B cell (primary cell): ENCODE results near the gene SMC6. TPM values are rescaled to one million over a fixed set of nuclear protein-coding genes. Genes with fewer than 3 reads are reported as not detected.

ENCODE experiments used
- ATAC-seq: fragments of 200-7000 bp; cut with Tn5 transposase; one replicate; pipeline ENCODE4 v1.10.0; 2021; ENCODE audit warnings: low read depth, mild to moderate bottlenecking, moderate number of reproducible peaks, moderate library complexity
- CTCF ChIA-PET: fragments of 350-600 bp; sonication (Branson Sonifier 250); formaldehyde crosslinking; loops from one replicate; lab custom pipeline; 2021; ENCODE audit warnings: antibody characterized with exemption, inconsistent platforms; lab: Charles Lee
- POLR2A ChIA-PET: fragments of 350-600 bp; sonication (Branson Sonifier 250); formaldehyde crosslinking; loops from one replicate; lab custom pipeline; 2021; ENCODE audit warnings: antibody characterized with exemption; lab: Charles Lee
- DNase-seq: peaks from one replicate; pipeline ENCODE4 v3.0.0; 2013
- H2AFZ ChIP-seq: 2 replicates; pipeline ENCODE4 v1.6.1; 2012; ENCODE audit warnings: mild to moderate bottlenecking, low read depth, low read length; ENCODE audit not compliant: insufficient read depth, poor library complexity, severe bottlenecking
- H3K27ac ChIP-seq, 2 donors: 1 replicate in 1 of 2; 2 replicates in 1 of 2; pipeline ENCODE4 v1.5.1; 2012 to 2013; ENCODE audit warnings: low read length in 2 of 2, mild to moderate bottlenecking in 2 of 2, moderate library complexity in 1 of 2
- H3K27me3 ChIP-seq, 4 experiments: fragments of 200-600 bp in 1 of 4; sonication (generic) in 1 of 4; replicated peaks in 1 of 4; 1 replicate in 2 of 4; 2 replicates in 2 of 4; pipeline versions ENCODE4 v1.6.1 to v1.7.0; 2013 to 2016; ENCODE audit warnings: low read length in 3 of 4, mild to moderate bottlenecking in 2 of 4, mixed read lengths in 1 of 4, moderate library complexity in 1 of 4; ENCODE audit not compliant: insufficient read depth in 4 of 4, control insufficient read depth in 3 of 4; ENCODE audit errors: control extremely low read depth in 1 of 4
- H3K36me3 ChIP-seq, 2 experiments: replicated peaks in 1 of 2; 1 replicate in 1 of 2; 2 replicates in 1 of 2; pipeline versions ENCODE4 v1.6.1 to v1.7.1; 2013; ENCODE audit warnings: low read length in 1 of 2; ENCODE audit not compliant: insufficient read depth in 2 of 2, control insufficient read depth in 1 of 2; ENCODE audit errors: control extremely low read depth in 1 of 2, extremely low read depth in 1 of 2
- H3K4me1 ChIP-seq, 2 donors: fragments of 200-600 bp in 1 of 2; sonication (generic) in 1 of 2; 1 replicate in 1 of 2; 2 replicates in 1 of 2; pipeline versions ENCODE4 v1.5.1 to v1.6.1; 2013 to 2017; ENCODE audit warnings: low read length in 2 of 2; ENCODE audit not compliant: control insufficient read depth in 2 of 2, insufficient read depth in 2 of 2
- H3K4me2 ChIP-seq: replicated peaks from 2 replicates; pipeline ENCODE3; 2012; ENCODE audit warnings: mild to moderate bottlenecking, low read depth, low read length; ENCODE audit not compliant: poor library complexity, severe bottlenecking
- H3K4me3 ChIP-seq, 5 experiments: fragments of 200-600 bp in 1 of 5; sonication (generic) in 1 of 5; 1 replicate in 3 of 5; 2 replicates in 2 of 5; pipeline versions ENCODE4 v1.5.1 to v1.7.0; 2011 to 2016; ENCODE audit warnings: low read length in 4 of 5, mild to moderate bottlenecking in 4 of 5, low read depth in 2 of 5, control low read depth in 1 of 5, moderate library complexity in 1 of 5; ENCODE audit not compliant: insufficient read depth in 1 of 5; ENCODE audit errors: control extremely low read depth in 1 of 5, extremely low read depth in 1 of 5
- H3K79me2 ChIP-seq: fragments of 200-600 bp; sonication (generic); one replicate; pipeline ENCODE4 v1.6.0; 2016; ENCODE audit warnings: low read length; ENCODE audit not compliant: control insufficient read depth, insufficient read depth
- H3K9ac ChIP-seq: fragments of 200-600 bp; sonication (generic); 2 replicates; pipeline ENCODE4 v1.6.1; 2017; ENCODE audit warnings: mild to moderate bottlenecking, low read length, moderate library complexity
- H3K9me3 ChIP-seq, 3 donors: one replicate each; pipeline versions ENCODE4 v1.6.1 to v1.7.1; 2013; ENCODE audit warnings: low read length in 2 of 3; ENCODE audit not compliant: control insufficient read depth in 2 of 3, insufficient read depth in 1 of 3; ENCODE audit errors: control extremely low read depth in 1 of 3
- H4K20me1 ChIP-seq: 2 replicates; pipeline ENCODE4 v1.6.0; 2012; ENCODE audit warnings: mild to moderate bottlenecking, low read length; ENCODE audit not compliant: insufficient read depth, control insufficient read depth, poor library complexity, severe bottlenecking
- H3K27ac Mint-ChIP-seq: one replicate; pipeline ENCODE4 v1.8.0; 2021; ENCODE audit warnings: mixed read lengths
- H3K27me3 Mint-ChIP-seq: one replicate; pipeline ENCODE4 v1.8.0; 2021; ENCODE audit warnings: mixed read lengths
- H3K4me1 Mint-ChIP-seq: one replicate; pipeline ENCODE4 v1.8.0; 2021; ENCODE audit warnings: mixed read lengths
- H3K4me3 Mint-ChIP-seq: one replicate; pipeline ENCODE4 v1.8.0; 2021; ENCODE audit warnings: mixed read lengths
- H3K9me3 Mint-ChIP-seq: one replicate; pipeline ENCODE4 v1.8.0; 2022; ENCODE audit warnings: mixed read lengths; ENCODE audit not compliant: insufficient read depth
- EZH2 ChIP-seq: IDR thresholded peaks from 2 replicates; pipeline ENCODE4 v1.6.1; 2012; ENCODE audit warnings: borderline replicate concordance, low read depth, mild to moderate bottlenecking, moderate library complexity, low read length; ENCODE audit not compliant: insufficient read depth, poor library complexity, severe bottlenecking
- WGBS: methylation state at CpG from one replicate; pipeline ENCODE4 v1.1.5; 2013; ENCODE audit warnings: missing lambda C conversion rate; ENCODE audit not compliant: insufficient coverage; 5-methylcytosine and 5-hydroxymethylcytosine counted together
- intact Hi-C: fragments of 100-400 bp; cut with micrococcal nuclease; formaldehyde crosslinking; loops from one replicate; pipeline ENCODE4 v1.10.0; 2022
- polyA plus RNA-seq: library from polyadenylated mRNA; depleted of rRNA; stranded (reverse); fragments of >200 nt; gene quantifications from 2 replicates; pipeline ENCODE4 v1.2.3, GENCODE V29; 2012
- total RNA-seq, 2 donors: library from RNA; stranded (reverse); fragments of 120-200 nt in 1 of 2; gene quantifications; 1 replicate in 1 of 2; 2 replicates in 1 of 2; pipeline versions ENCODE4 v1.2.3 to v1.2.4, GENCODE V29; 2013 to 2022
- TF ChIP-seq, protein P1 (sequence below): fragments of 200-600 bp; IDR thresholded peaks from one replicate; pipeline ENCODE4 v1.8.0; 2022; ENCODE audit warnings: antibody characterized with exemption, mild to moderate bottlenecking

Gene SMC6
- total and polyA plus RNA-seq, 2 donors (not counting 1 experiment from before 2014, with no cell fraction given): 27.2 to 111 TPM

DNA sequence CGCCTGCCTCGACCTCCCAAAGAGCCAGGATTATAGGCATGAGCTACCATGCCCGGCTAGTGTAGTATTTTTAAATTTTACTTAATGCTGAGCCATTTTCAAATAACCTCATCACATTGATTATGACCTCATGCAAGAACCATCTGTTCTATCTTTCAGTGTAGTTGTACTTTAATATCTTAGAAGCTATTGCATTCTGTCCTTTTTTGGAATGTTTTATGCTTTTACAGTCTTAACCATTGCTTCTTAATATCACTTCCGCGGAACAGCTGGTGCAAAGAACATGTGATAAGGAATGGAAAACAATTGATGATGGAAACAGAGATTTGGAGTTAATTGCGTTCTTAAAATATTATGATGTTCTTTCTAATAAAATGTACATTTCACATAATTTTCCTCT lies 3.1 kb upstream of the SMC6 start:
- no peak for ATAC-seq
- Mint-ChIP-seq H3K27me3 (no peaks in the 10 kb centered on the region), H3K4me3 (peak overlapping the region; percentile 17), H3K4me1 (peaks cover 41% of the 10 kb centered on the region), H3K27ac (no peak overlapping the region), H3K9me3 (no peaks in the 10 kb centered on the region)
- Histone ChIP-seq H3K27ac (no peak overlapping the region), H3K4me1 (peaks cover 13 to 16% of the 10 kb centered on the region in 2 donors), H4K20me1 (no peaks in the 10 kb centered on the region), H2AFZ (no peak overlapping the region), H3K4me3 (no peak overlapping the region), H3K9ac (no peak overlapping the region), H3K79me2 (peaks cover 75% of the 10 kb centered on the region), H3K9me3 (no peaks in the 10 kb centered on the region), H3K27me3 (no peaks in the 10 kb centered on the region), H3K4me2 (no peak overlapping the region), H3K36me3 (peaks cover 3 to 6% of the 10 kb centered on the region in 2 experiments)
- no peak for DNase-seq
- intact Hi-C loops: no loop called here
- no peak for TF ChIP-seq EZH2
- TF ChIP-seq, protein P1, sequence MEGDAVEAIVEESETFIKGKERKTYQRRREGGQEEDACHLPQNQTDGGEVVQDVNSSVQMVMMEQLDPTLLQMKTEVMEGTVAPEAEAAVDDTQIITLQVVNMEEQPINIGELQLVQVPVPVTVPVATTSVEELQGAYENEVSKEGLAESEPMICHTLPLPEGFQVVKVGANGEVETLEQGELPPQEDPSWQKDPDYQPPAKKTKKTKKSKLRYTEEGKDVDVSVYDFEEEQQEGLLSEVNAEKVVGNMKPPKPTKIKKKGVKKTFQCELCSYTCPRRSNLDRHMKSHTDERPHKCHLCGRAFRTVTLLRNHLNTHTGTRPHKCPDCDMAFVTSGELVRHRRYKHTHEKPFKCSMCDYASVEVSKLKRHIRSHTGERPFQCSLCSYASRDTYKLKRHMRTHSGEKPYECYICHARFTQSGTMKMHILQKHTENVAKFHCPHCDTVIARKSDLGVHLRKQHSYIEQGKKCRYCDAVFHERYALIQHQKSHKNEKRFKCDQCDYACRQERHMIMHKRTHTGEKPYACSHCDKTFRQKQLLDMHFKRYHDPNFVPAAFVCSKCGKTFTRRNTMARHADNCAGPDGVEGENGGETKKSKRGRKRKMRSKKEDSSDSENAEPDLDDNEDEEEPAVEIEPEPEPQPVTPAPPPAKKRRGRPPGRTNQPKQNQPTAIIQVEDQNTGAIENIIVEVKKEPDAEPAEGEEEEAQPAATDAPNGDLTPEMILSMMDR: no peak
- CTCF ChIA-PET: interaction anchor here (0.6 to 1.8 kb wide), 4 partner anchors 10 to 70 kb away, joined by 3 to 4 read pairs (median 4); no protein-coding TSS in a partner anchor
- POLR2A ChIA-PET: no interaction called here
- WGBS: no CpG with 5 or more reads among the region's 6 CpGs

DNA sequence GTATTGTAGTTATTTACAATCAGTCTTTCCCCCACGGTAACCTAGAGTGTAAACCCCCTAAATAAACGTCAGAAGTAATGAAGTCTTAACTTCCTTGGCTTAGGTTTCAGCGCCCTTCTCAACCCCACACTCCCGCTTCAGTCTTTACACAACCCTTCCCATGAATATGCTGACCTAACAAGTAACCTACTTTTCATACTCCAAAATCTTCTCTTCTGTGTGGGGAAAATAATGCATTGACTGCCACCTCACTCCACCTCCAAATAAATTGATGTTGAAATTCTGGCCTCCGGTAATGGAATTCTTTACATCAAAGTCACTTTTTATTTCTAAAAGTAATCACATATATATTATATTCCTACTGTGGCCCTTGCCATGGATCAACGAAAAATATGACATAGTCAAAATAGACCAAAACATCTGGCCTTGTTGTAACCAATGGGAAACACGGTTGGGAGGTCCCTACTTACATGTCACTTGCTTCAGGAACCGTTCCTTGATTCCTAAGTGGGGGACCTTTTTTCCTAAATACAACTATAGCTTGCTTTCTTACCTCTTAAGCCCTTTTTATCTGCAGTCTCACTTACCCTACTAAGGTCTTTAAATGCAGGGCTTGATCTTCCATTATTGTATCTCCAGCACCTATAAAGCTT lies 1.3 kb upstream of the SMC6 start:
- POLR2A ChIA-PET: interaction anchor here (0.7 kb wide), 1 partner anchor 45 kb away, joined by 3 read pairs; no protein-coding TSS in a partner anchor

More for the DNA sequence above, 1.3 kb upstream of the SMC6 start:
- 0% methylated on average over 2 of the region's 8 CpGs for WGBS
- Histone ChIP-seq H3K36me3 (no peaks in the 10 kb centered on the region), H3K4me3 (peak overlapping the region; percentile 86 to 93 (median 92)), H4K20me1 (no peaks in the 10 kb centered on the region), H3K79me2 (peaks cover 76% of the 10 kb centered on the region), H3K4me2 (peak overlapping the region; percentile 91), H3K9me3 (no peaks in the 10 kb centered on the region), H2AFZ (peak overlapping the region; percentile 85), H3K27ac (peak overlapping the region; percentile 94 to 96), H3K9ac (peak overlapping the region; percentile 87), H3K27me3 (no peaks in the 10 kb centered on the region), H3K4me1 (peaks cover 30 to 31% of the 10 kb centered on the region in 2 donors)
- TF ChIP-seq, protein P1: no peak
- DNase-seq (no peak), ATAC-seq (no peak)
- peak overlapping the region; percentile 81 for H3K4me3 Mint-ChIP-seq
- CTCF ChIA-PET: interaction anchor here (1.1 to 1.8 kb wide), 4 partner anchors 35 to 76 kb away, joined by 3 to 4 read pairs (median 4); no protein-coding TSS in a partner anchor
- no peaks in the 10 kb centered on the region for H3K27me3 Mint-ChIP-seq
- H3K4me1 Mint-ChIP-seq: peaks cover 54% of the 10 kb centered on the region
- peak overlapping the region; percentile 87 for H3K27ac Mint-ChIP-seq
- no peaks in the 10 kb centered on the region for H3K9me3 Mint-ChIP-seq
- intact Hi-C loops: loop anchor here (5.0 kb wide), 2 partner anchors 553 to 1093 kb away; no protein-coding TSS in a partner anchor
